ENCODE results near the gene OR10A3.
A peak's percentile ranks its signal among the peaks of the same experiment; 100 is the strongest.

Gene OR10A3

GRCh38 chr11:7931168-7931567, 10.3 kb downstream of the OR10A3 start, which contains the start of gene OR10A6:
Gene OR10A6 (minus strand): TSS chr11:7931268. CDS start chr11:7928662, 2,606 bp downstream.
- DNase-seq = no peak

- DNase-seq = no peak
Measured at GRCh38 chr11:7927635-7928034, 13.9 kb downstream of the OR10A3 start.

GRCh38 chr11:7924536-7924935, 17.0 kb downstream of the OR10A3 start:
- DNase-seq = no peak

GRCh38 chr11:7918141-7918540, 23.4 kb downstream of the OR10A3 start:
- no peak for DNase-seq

- DNase-seq = no peak
Measured at GRCh38 chr11:7911011-7911410, 30.5 kb downstream of the OR10A3 start.

GRCh38 chr11:7910286-7910788, 31.2 kb downstream of the OR10A3 start:
- DNase-seq = no peak

- DNase-seq = no peak
Measured at GRCh38 chr11:7909585-7910285, 31.8 kb downstream of the OR10A3 start.

- no peak for DNase-seq
Measured at GRCh38 chr11:7907121-7907520, 34.4 kb downstream of the OR10A3 start.

- no peak for DNase-seq
Measured at GRCh38 chr11:7906481-7906880, 35.0 kb downstream of the OR10A3 start.

- no peak for DNase-seq
Measured at GRCh38 chr11:7905961-7906429, 35.5 kb downstream of the OR10A3 start.

- no peak for DNase-seq
Measured at GRCh38 chr11:7905549-7905948, 36.0 kb downstream of the OR10A3 start.

- DNase-seq = no peak
Measured at GRCh38 chr11:7904917-7905316, 36.6 kb downstream of the OR10A3 start.

GRCh38 chr11:7903940-7904339, 37.6 kb downstream of the OR10A3 start:
- no peak for DNase-seq

GRCh38 chr11:7901319-7901854, 40.1 kb downstream of the OR10A3 start:
- no peak for DNase-seq

GRCh38 chr11:7900686-7901085, 40.8 kb downstream of the OR10A3 start:
- DNase-seq = no peak

- DNase-seq = no peak
Measured at GRCh38 chr11:7899418-7899817, 42.1 kb downstream of the OR10A3 start.

- no peak for DNase-seq
Measured at GRCh38 chr11:7898666-7899283, 42.7 kb downstream of the OR10A3 start.

- DNase-seq = no peak
Measured at GRCh38 chr11:7896009-7896785, 45.3 kb downstream of the OR10A3 start.

GRCh38 chr11:7894251-7894650, 47.3 kb downstream of the OR10A3 start:
- no peak for DNase-seq

- DNase-seq = no peak
Measured at GRCh38 chr11:7893796-7894195, 47.7 kb downstream of the OR10A3 start.

GRCh38 chr11:7892840-7893254, 48.7 kb downstream of the OR10A3 start:
- DNase-seq = peak; percentile 38

GRCh38 chr11:7892059-7892699, 49.3 kb downstream of the OR10A3 start:
- DNase-seq = no peak

Data from NCI-H446 treated with DMSO at 0.1 percent for 48 hours (cell line).